ENCODE data around the gene TBC1D22B. TPM values are rescaled to one million over a fixed set of nuclear protein-coding genes. Genes with fewer than 3 reads are reported as not detected.

Gene TBC1D22B
- total and polyA plus RNA-seq, 2 experiments from 2014 or later, result 9.1 to 19.9 TPM

DNA sequence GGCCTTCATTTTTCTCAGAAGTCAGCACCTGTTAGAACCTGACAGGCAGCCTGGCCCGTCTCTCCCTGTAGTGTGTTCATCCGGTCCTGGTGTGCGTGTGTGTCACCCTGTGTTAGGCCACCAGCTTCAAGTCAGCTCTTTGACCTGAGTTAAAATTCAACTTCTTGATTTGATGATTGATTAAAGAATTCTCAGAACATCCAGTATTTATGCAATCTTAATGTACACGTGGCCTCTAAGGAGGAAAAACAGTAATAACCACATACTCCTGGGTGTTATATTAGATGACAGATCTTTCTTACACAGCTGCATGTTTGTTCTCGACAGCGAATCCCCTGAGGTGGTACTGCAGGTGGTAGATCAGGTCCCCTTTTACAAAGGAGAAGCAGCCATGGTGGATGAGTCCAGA, 19.4 kb downstream of the TBC1D22B start:
- H3K4me2 ChIP-seq, result no peak overlapping the region
- Mint-ChIP-seq H3K27ac (no peak overlapping the region), H3K9me3 (no peaks in the 10 kb centered on the region), H3K27me3 (ENCODE audit: insufficient read depth, low read depth, poor library complexity) (no peaks in the 10 kb centered on the region), H3K4me3 (no peak overlapping the region), H3K36me3 (ENCODE audit: low read depth) (peaks cover 17% of the 10 kb centered on the region; the same call in 2 of the 3 replicates), H3K4me1 (peaks cover 4% of the 10 kb centered on the region; the same call in 2 of the 3 replicates)
- H3K9me2 ChIP-seq (ENCODE audit: insufficient read depth), result no peaks in the 10 kb centered on the region
- H3K4me3 ChIP-seq, result no peak overlapping the region
- no peak for DNase-seq (ENCODE audit: low spot score)
- H3K36me3 ChIP-seq (ENCODE audit: insufficient read depth), result peaks cover 11% of the 10 kb centered on the region; the same call in 1 of the 2 replicates
- ATAC-seq, result no peak
- H3K4me1 ChIP-seq (ENCODE audit: insufficient read depth), result no peaks in the 10 kb centered on the region
- H4K20me1 ChIP-seq (replicated peaks; ENCODE audit: insufficient read depth), result peaks cover 7% of the 10 kb centered on the region; the same call in 1 of the 2 replicates
- H3K79me2 ChIP-seq (replicated peaks; ENCODE audit: insufficient read depth), result peaks cover 41% of the 10 kb centered on the region
- H3F3A ChIP-seq (replicated peaks; ENCODE audit: low read depth), result no peaks in the 10 kb centered on the region
- H3K27ac ChIP-seq (ENCODE audit: low read depth), result no peak overlapping the region
- H2AFZ ChIP-seq, result no peak overlapping the region
- TF ChIP-seq, protein P1, sequence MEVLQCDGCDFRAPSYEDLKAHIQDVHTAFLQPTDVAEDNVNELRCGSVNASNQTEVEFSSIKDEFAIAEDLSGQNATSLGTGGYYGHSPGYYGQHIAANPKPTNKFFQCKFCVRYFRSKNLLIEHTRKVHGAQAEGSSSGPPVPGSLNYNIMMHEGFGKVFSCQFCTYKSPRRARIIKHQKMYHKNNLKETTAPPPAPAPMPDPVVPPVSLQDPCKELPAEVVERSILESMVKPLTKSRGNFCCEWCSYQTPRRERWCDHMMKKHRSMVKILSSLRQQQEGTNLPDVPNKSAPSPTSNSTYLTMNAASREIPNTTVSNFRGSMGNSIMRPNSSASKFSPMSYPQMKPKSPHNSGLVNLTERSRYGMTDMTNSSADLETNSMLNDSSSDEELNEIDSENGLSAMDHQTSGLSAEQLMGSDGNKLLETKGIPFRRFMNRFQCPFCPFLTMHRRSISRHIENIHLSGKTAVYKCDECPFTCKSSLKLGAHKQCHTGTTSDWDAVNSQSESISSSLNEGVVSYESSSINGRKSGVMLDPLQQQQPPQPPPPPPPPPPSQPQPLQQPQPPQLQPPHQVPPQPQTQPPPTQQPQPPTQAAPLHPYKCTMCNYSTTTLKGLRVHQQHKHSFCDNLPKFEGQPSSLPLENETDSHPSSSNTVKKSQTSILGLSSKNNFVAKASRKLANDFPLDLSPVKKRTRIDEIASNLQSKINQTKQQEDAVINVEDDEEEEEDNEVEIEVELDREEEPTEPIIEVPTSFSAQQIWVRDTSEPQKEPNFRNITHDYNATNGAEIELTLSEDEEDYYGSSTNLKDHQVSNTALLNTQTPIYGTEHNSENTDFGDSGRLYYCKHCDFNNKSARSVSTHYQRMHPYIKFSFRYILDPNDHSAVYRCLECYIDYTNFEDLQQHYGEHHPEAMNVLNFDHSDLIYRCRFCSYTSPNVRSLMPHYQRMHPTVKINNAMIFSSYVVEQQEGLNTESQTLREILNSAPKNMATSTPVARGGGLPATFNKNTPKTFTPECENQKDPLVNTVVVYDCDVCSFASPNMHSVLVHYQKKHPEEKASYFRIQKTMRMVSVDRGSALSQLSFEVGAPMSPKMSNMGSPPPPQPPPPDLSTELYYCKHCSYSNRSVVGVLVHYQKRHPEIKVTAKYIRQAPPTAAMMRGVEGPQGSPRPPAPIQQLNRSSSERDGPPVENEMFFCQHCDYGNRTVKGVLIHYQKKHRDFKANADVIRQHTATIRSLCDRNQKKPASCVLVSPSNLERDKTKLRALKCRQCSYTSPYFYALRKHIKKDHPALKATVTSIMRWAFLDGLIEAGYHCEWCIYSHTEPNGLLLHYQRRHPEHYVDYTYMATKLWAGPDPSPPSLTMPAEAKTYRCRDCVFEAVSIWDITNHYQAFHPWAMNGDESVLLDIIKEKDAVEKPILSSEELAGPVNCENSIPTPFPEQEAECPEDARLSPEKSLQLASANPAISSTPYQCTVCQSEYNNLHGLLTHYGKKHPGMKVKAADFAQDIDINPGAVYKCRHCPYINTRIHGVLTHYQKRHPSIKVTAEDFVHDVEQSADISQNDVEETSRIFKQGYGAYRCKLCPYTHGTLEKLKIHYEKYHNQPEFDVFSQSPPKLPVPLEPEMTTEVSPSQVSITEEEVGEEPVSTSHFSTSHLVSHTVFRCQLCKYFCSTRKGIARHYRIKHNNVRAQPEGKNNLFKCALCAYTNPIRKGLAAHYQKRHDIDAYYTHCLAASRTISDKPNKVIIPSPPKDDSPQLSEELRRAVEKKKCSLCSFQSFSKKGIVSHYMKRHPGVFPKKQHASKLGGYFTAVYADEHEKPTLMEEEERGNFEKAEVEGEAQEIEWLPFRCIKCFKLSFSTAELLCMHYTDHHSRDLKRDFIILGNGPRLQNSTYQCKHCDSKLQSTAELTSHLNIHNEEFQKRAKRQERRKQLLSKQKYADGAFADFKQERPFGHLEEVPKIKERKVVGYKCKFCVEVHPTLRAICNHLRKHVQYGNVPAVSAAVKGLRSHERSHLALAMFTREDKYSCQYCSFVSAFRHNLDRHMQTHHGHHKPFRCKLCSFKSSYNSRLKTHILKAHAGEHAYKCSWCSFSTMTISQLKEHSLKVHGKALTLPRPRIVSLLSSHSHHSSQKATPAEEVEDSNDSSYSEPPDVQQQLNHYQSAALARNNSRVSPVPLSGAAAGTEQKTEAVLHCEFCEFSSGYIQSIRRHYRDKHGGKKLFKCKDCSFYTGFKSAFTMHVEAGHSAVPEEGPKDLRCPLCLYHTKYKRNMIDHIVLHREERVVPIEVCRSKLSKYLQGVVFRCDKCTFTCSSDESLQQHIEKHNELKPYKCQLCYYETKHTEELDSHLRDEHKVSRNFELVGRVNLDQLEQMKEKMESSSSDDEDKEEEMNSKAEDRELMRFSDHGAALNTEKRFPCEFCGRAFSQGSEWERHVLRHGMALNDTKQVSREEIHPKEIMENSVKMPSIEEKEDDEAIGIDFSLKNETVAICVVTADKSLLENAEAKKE (CRISPR knock-in tag; IDR thresholded peaks at IDR 0.05), result no peak
- no peak for TF ChIP-seq EZH2phosphoT487 (IDR thresholded peaks at IDR 0.05; ENCODE audit: unreplicated experiment)
- TF ChIP-seq, protein P2, sequence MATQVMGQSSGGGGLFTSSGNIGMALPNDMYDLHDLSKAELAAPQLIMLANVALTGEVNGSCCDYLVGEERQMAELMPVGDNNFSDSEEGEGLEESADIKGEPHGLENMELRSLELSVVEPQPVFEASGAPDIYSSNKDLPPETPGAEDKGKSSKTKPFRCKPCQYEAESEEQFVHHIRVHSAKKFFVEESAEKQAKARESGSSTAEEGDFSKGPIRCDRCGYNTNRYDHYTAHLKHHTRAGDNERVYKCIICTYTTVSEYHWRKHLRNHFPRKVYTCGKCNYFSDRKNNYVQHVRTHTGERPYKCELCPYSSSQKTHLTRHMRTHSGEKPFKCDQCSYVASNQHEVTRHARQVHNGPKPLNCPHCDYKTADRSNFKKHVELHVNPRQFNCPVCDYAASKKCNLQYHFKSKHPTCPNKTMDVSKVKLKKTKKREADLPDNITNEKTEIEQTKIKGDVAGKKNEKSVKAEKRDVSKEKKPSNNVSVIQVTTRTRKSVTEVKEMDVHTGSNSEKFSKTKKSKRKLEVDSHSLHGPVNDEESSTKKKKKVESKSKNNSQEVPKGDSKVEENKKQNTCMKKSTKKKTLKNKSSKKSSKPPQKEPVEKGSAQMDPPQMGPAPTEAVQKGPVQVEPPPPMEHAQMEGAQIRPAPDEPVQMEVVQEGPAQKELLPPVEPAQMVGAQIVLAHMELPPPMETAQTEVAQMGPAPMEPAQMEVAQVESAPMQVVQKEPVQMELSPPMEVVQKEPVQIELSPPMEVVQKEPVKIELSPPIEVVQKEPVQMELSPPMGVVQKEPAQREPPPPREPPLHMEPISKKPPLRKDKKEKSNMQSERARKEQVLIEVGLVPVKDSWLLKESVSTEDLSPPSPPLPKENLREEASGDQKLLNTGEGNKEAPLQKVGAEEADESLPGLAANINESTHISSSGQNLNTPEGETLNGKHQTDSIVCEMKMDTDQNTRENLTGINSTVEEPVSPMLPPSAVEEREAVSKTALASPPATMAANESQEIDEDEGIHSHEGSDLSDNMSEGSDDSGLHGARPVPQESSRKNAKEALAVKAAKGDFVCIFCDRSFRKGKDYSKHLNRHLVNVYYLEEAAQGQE (IDR thresholded peaks at IDR 0.05; ENCODE audit: unreplicated experiment), result no peak
- TF ChIP-seq POLR2AphosphoS5 (IDR thresholded peaks at IDR 0.05; ENCODE audit: low read depth), result no peak
- no peak for TF ChIP-seq ZNF114 (CRISPR knock-in tag; IDR thresholded peaks at IDR 0.05)
- TF ChIP-seq EZH2 (IDR thresholded peaks at IDR 0.05; ENCODE audit: low read depth, unreplicated experiment), result no peak
- no peak for TF ChIP-seq JUNB (IDR thresholded peaks at IDR 0.05; ENCODE audit: unreplicated experiment)
- no peak for TF ChIP-seq STAT1 (IDR thresholded peaks at IDR 0.05; ENCODE audit: unreplicated experiment)
- no peak for TF ChIP-seq CREB1 (CRISPR knock-in tag; IDR thresholded peaks at IDR 0.05; ENCODE audit: low read depth)
- TF ChIP-seq NANOG (IDR thresholded peaks at IDR 0.05; ENCODE audit: borderline replicate concordance), result no peak
- TF ChIP-seq, protein P3, sequence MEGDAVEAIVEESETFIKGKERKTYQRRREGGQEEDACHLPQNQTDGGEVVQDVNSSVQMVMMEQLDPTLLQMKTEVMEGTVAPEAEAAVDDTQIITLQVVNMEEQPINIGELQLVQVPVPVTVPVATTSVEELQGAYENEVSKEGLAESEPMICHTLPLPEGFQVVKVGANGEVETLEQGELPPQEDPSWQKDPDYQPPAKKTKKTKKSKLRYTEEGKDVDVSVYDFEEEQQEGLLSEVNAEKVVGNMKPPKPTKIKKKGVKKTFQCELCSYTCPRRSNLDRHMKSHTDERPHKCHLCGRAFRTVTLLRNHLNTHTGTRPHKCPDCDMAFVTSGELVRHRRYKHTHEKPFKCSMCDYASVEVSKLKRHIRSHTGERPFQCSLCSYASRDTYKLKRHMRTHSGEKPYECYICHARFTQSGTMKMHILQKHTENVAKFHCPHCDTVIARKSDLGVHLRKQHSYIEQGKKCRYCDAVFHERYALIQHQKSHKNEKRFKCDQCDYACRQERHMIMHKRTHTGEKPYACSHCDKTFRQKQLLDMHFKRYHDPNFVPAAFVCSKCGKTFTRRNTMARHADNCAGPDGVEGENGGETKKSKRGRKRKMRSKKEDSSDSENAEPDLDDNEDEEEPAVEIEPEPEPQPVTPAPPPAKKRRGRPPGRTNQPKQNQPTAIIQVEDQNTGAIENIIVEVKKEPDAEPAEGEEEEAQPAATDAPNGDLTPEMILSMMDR (conservative IDR thresholded peaks at IDR 0.05; ENCODE audit: low read depth in 2 of 2), result no peak
- TF ChIP-seq ZNF331 (CRISPR knock-in tag; IDR thresholded peaks at IDR 0.05; ENCODE audit: low read depth), result no peak
- TF ChIP-seq, protein P4, sequence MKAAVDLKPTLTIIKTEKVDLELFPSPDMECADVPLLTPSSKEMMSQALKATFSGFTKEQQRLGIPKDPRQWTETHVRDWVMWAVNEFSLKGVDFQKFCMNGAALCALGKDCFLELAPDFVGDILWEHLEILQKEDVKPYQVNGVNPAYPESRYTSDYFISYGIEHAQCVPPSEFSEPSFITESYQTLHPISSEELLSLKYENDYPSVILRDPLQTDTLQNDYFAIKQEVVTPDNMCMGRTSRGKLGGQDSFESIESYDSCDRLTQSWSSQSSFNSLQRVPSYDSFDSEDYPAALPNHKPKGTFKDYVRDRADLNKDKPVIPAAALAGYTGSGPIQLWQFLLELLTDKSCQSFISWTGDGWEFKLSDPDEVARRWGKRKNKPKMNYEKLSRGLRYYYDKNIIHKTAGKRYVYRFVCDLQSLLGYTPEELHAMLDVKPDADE (IDR thresholded peaks at IDR 0.05), result no peak
- no peaks in the 10 kb centered on the region for H3K27me3 ChIP-seq (ENCODE audit: insufficient read depth)
